Upper lobe of left lung (tissue), 4 donors: ENCODE results near the gene TXNIP.

Source experiments
- CTCF ChIP-seq, 6 experiments: fragments of 450-650 bp in 4 of 6; fragments of 200-600 bp in 2 of 6; sonication (generic) in 2 of 6; IDR thresholded peaks; one replicate each; pipeline ENCODE4 v1.5.1; 2016 to 2019; ENCODE audit warnings: antibody characterized with exemption in 6 of 6
- POLR2A ChIP-seq, 4 donors: fragments of 450-650 bp; IDR thresholded peaks; one replicate each; pipeline ENCODE4 v1.5.1; 2016 to 2017; ENCODE audit warnings: antibody characterized with exemption in 4 of 4, mild to moderate bottlenecking in 2 of 4
- POLR2AphosphoS5 ChIP-seq, 2 donors: sonication (generic); formaldehyde crosslinking; IDR thresholded peaks; one replicate each; pipeline ENCODE4 v1.5.1; 2017; ENCODE audit warnings: antibody characterized with exemption in 2 of 2

GRCh38 chr1:146039844-146040194 lies 43.4 kb upstream of the TXNIP start:
- no peak for TF ChIP-seq CTCF (IDR thresholded peaks at IDR 0.05)
- TF ChIP-seq POLR2A (IDR thresholded peaks at IDR 0.05), result no peak
- no peak for TF ChIP-seq POLR2AphosphoS5 (IDR thresholded peaks at IDR 0.05)
